K562 (cell line): Measurements from ENCODE around the gene SIGLEC6. TPM values are rescaled to one million over a fixed set of nuclear protein-coding genes. Genes with fewer than 3 reads are reported as not detected.

Experiments
- CXXC5 ChIP-seq: fragments of 250-450 bp; sonication (Bioruptor Pico); IDR thresholded peaks from 2 replicates; pipeline ENCODE4 v1.8.0; 2022; ENCODE audit warnings: inconsistent platforms, mild to moderate bottlenecking, moderate library complexity
- E2F3 ChIP-seq: fragments of 250-450 bp; sonication (Bioruptor Pico); IDR thresholded peaks from 2 replicates; pipeline ENCODE4 v1.4.0; 2020; ENCODE audit warnings: mild to moderate bottlenecking
- ELF2 ChIP-seq: fragments of 250-450 bp; sonication (Bioruptor Pico); IDR thresholded peaks from 2 replicates; pipeline ENCODE4 v1.5.0; 2021; ENCODE audit warnings: mild to moderate bottlenecking
- ETV5 ChIP-seq: sonication (generic); formaldehyde crosslinking; IDR thresholded peaks from 2 replicates; pipeline ENCODE4 v1.4.0; 2020; ENCODE audit warnings: low read depth, mild to moderate bottlenecking, missing genetic modification reagents
- GTF2A2 ChIP-seq: IDR thresholded peaks from 2 replicates; pipeline ENCODE4 v1.6.1; 2016; ENCODE audit warnings: mild to moderate bottlenecking, missing genetic modification characterization, missing compliant biosample characterization
- HDAC6 ChIP-seq: IDR thresholded peaks from 2 replicates; pipeline ENCODE4 v1.6.1; 2012; ENCODE audit warnings: low read depth, mild to moderate bottlenecking, control low read depth, inconsistent platforms, low read length, moderate library complexity
- HMG20B ChIP-seq: fragments of 250-450 bp; sonication (Bioruptor Pico); IDR thresholded peaks from 2 replicates; pipeline ENCODE4 v1.5.0; 2021; ENCODE audit warnings: mild to moderate bottlenecking
- L3MBTL2 ChIP-seq: fragments of 450-650 bp; IDR thresholded peaks from 2 replicates; pipeline ENCODE4 v1.6.1; 2016; ENCODE audit warnings: mild to moderate bottlenecking, moderate library complexity
- MYC ChIP-seq, 2 experiments: fragments of 250-450 bp in 1 of 2; sonication (Bioruptor Pico) in 1 of 2; IDR thresholded peaks; 2 replicates each; pipeline versions ENCODE4 v1.5.1 to v1.6.1; 2012 to 2021; ENCODE audit warnings: low read depth in 2 of 2, borderline replicate concordance in 1 of 2, improper control_type of control experiment in 1 of 2, low read length in 1 of 2, mild to moderate bottlenecking in 1 of 2, moderate library complexity in 1 of 2
- NFRKB ChIP-seq: fragments of 450-650 bp; IDR thresholded peaks from 2 replicates; pipeline ENCODE4 v1.6.1; 2016; ENCODE audit warnings: low read depth
- SETDB1 ChIP-seq: IDR thresholded peaks from one replicate; pipeline ENCODE4 v1.6.1; 2012; ENCODE audit warnings: low read length, control low read depth, inconsistent platforms
- SNRNP70 ChIP-seq: fragments of 200-400 bp; formaldehyde crosslinking; optimal IDR thresholded peaks from 2 replicates; pipeline ENCODE3; 2017; ENCODE audit warnings: low read depth, low read length
- SPI1 ChIP-seq: IDR thresholded peaks from 2 replicates; pipeline ENCODE4 v1.6.1; 2011; ENCODE audit warnings: low read depth, low read length, control low read depth, borderline replicate concordance
- ZKSCAN1 ChIP-seq: fragments of 150-350 bp; IDR thresholded peaks from 2 replicates; pipeline ENCODE4 v1.6.1; 2016; ENCODE audit warnings: low read depth, low read length
- ZNF395 ChIP-seq: fragments of 200-800 bp; sonication (Bioruptor generic); IDR thresholded peaks from 2 replicates; pipeline ENCODE4 v1.6.1; 2017; ENCODE audit warnings: missing genetic modification characterization, missing compliant biosample characterization
- polyA plus RNA-seq, 8 experiments: library from polyadenylated mRNA; depleted of rRNA in 4 of 8; stranded (reverse) in 5 of 8; unstranded in 3 of 8; fragments of >200 nt; fragmentation: Nextera tagmentation in 2 of 8; fragmentation: Illumina TruSeq in 1 of 8; extraction: Ambion mirVana in 2 of 8; extraction: Trizol in 1 of 8; gene quantifications; 2 replicates each; pipeline versions ENCODE4 v1.2.1 to v1.2.3, GENCODE V29; 2011 to 2014; ENCODE audit warnings: inconsistent platforms in 1 of 8, missing spikeins in 1 of 8
- total RNA-seq, 7 experiments: library from RNA; depleted of rRNA in 6 of 7; stranded (reverse); fragments of >200 nt in 6 of 7; fragmentation: Illumina TruSeq in 2 of 7; extraction: Trizol in 2 of 7; gene quantifications; 2 replicates each; pipeline versions ENCODE4 v1.2.1 to v1.2.3, GENCODE V29; 2011 to 2021; ENCODE audit warnings: low replicate concordance in 1 of 7
- TF ChIP-seq, protein P1 (sequence below): fragments of 450-650 bp; IDR thresholded peaks from 2 replicates; pipeline ENCODE4 v1.6.1; 2016; ENCODE audit warnings: low read depth
- TF ChIP-seq, protein P2 (sequence below): IDR thresholded peaks from 3 replicates; pipeline ENCODE4 v1.6.1; 2011; ENCODE audit warnings: borderline replicate concordance, mild to moderate bottlenecking, moderate library complexity; ENCODE audit not compliant: insufficient read length; ENCODE audit errors: extremely low read depth

The SIGLEC6 gene
- total and polyA plus RNA-seq, 9 of the 15 experiments (the other 6 are each of a cell fraction or from before 2014, with no cell fraction given), result 0.03 to 17.5 (median 0.71) TPM

GRCh38 chr19:51567583-51567982 is 36.1 kb upstream of the SIGLEC6 start (continued):
- TF ChIP-seq SETDB1 (no peak), ELF2 (peak; percentile 66; the same call in 1 of the 2 replicates), MYC (IDR thresholded peaks at IDR 0.05; ENCODE audit: low read depth, low read length) (no peak), MYC (CRISPR knock-in tag; IDR thresholded peaks at IDR 0.05; ENCODE audit: borderline replicate concordance, low read depth) (peak; percentile 65; the same call in 1 of the 2 replicates), ETV5 (CRISPR knock-in tag) (no peak), E2F3 (peak; percentile 18; the same call in 1 of the 2 replicates), HMG20B (CRISPR knock-in tag) (no peak), GTF2A2 (tag) (no peak), NFRKB (peak; percentile 44; the same call in 1 of the 2 replicates), SNRNP70 (no peak), HDAC6 (no peak), ZKSCAN1 (no peak), L3MBTL2 (peak; percentile 57; the same call in 1 of the 2 replicates), CXXC5 (CRISPR knock-in tag) (peak; percentile 41; the same call in 1 of the 2 replicates), SPI1 (no peak), ZNF395 (CRISPR knock-in tag) (0 out of 2 replicates have a peak, but pooled peaks have one; percentile 15)
- TF ChIP-seq, protein P1, sequence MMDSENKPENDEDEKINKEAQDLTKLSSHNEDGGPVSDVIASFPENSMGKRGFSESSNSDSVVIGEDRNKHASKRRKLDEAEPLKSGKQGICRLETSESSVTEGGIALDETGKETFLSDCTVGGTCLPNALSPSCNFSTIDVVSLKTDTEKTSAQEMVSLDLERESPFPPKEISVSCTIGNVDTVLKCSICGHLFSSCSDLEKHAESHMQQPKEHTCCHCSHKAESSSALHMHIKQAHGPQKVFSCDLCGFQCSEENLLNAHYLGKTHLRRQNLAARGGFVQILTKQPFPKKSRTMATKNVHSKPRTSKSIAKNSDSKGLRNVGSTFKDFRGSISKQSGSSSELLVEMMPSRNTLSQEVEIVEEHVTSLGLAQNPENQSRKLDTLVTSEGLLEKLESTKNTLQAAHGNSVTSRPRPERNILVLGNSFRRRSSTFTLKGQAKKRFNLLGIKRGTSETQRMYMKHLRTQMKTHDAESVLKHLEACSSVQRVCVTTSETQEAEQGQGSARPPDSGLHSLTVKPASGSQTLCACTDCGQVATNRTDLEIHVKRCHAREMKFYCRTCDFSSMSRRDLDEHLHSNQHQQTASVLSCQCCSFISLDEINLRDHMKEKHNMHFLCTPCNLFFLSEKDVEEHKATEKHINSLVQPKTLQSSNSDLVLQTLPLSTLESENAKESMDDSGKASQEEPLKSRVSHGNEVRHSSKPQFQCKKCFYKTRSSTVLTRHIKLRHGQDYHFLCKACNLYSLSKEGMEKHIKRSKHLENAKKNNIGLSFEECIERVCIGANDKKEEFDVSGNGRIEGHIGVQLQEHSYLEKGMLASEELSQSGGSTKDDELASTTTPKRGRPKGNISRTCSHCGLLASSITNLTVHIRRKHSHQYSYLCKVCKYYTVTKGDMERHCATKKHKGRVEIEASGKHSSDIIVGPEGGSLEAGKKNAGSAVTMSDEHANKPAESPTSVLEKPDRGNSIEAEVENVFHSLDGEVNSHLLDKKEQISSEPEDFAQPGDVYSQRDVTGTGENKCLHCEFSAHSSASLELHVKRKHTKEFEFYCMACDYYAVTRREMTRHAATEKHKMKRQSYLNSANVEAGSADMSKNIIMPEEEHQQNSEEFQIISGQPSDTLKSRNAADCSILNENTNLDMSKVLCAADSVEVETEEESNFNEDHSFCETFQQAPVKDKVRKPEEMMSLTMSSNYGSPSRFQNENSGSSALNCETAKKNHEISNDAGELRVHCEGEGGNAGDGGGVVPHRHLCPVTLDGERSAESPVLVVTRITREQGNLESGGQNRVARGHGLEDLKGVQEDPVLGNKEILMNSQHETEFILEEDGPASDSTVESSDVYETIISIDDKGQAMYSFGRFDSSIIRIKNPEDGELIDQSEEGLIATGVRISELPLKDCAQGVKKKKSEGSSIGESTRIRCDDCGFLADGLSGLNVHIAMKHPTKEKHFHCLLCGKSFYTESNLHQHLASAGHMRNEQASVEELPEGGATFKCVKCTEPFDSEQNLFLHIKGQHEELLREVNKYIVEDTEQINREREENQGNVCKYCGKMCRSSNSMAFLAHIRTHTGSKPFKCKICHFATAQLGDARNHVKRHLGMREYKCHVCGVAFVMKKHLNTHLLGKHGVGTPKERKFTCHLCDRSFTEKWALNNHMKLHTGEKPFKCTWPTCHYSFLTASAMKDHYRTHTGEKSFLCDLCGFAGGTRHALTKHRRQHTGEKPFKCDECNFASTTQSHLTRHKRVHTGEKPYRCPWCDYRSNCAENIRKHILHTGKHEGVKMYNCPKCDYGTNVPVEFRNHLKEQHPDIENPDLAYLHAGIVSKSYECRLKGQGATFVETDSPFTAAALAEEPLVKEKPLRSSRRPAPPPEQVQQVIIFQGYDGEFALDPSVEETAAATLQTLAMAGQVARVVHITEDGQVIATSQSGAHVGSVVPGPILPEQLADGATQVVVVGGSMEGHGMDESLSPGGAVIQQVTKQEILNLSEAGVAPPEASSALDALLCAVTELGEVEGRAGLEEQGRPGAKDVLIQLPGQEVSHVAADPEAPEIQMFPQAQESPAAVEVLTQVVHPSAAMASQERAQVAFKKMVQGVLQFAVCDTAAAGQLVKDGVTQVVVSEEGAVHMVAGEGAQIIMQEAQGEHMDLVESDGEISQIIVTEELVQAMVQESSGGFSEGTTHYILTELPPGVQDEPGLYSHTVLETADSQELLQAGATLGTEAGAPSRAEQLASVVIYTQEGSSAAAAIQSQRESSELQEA, result no peak
- TF ChIP-seq, protein P2, sequence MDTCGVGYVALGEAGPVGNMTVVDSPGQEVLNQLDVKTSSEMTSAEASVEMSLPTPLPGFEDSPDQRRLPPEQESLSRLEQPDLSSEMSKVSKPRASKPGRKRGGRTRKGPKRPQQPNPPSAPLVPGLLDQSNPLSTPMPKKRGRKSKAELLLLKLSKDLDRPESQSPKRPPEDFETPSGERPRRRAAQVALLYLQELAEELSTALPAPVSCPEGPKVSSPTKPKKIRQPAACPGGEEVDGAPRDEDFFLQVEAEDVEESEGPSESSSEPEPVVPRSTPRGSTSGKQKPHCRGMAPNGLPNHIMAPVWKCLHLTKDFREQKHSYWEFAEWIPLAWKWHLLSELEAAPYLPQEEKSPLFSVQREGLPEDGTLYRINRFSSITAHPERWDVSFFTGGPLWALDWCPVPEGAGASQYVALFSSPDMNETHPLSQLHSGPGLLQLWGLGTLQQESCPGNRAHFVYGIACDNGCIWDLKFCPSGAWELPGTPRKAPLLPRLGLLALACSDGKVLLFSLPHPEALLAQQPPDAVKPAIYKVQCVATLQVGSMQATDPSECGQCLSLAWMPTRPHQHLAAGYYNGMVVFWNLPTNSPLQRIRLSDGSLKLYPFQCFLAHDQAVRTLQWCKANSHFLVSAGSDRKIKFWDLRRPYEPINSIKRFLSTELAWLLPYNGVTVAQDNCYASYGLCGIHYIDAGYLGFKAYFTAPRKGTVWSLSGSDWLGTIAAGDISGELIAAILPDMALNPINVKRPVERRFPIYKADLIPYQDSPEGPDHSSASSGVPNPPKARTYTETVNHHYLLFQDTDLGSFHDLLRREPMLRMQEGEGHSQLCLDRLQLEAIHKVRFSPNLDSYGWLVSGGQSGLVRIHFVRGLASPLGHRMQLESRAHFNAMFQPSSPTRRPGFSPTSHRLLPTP, result no peak
